Measurements from ENCODE around the gene SLC2A1.

The SLC2A1 gene

DNA sequence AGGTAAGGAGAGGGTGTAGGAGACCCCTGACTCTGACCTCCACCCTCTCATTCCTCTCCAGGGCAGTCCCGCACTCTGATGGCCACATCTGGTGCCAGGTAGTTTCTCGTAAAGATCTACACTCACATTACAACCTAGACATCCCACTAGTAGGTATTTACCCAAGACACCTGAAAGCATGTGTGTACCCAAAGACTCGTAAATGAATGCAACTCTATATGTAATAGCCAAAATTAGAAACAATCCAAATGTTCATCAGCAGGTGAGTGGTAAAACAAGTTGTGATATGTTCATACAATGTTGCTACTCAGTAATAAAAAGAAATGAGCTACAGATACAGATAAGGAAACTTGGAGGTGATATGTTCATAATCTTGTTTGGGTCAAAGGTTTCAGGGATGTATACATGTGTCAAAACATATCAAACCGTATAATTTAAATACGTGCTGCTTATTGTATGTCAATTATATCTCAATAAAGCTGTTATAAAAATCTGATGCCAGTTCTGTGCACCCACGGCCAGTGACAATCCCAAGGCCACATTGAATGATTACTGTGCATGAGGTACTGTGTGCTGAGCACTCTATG lies 37.8 kb upstream of the SLC2A1 start:
- Histone ChIP-seq H3K27ac (ENCODE audit: low read length) (no peak overlapping the region), H3K36me3 (ENCODE audit: insufficient read depth, low read depth, low read length) (no peaks in the 10 kb centered on the region), H3K9ac (ENCODE audit: low read depth, low read length) (no peak overlapping the region), H3K4me3 (ENCODE audit: low read length) (no peak overlapping the region), H3K4me1 (ENCODE audit: insufficient read depth, low read length) (no peaks in the 10 kb centered on the region), H3K27me3 (ENCODE audit: insufficient read depth, low read length) (no peaks in the 10 kb centered on the region), H3K9me3 (ENCODE audit: insufficient read depth, low read depth, low read length) (no peaks in the 10 kb centered on the region)

DNA sequence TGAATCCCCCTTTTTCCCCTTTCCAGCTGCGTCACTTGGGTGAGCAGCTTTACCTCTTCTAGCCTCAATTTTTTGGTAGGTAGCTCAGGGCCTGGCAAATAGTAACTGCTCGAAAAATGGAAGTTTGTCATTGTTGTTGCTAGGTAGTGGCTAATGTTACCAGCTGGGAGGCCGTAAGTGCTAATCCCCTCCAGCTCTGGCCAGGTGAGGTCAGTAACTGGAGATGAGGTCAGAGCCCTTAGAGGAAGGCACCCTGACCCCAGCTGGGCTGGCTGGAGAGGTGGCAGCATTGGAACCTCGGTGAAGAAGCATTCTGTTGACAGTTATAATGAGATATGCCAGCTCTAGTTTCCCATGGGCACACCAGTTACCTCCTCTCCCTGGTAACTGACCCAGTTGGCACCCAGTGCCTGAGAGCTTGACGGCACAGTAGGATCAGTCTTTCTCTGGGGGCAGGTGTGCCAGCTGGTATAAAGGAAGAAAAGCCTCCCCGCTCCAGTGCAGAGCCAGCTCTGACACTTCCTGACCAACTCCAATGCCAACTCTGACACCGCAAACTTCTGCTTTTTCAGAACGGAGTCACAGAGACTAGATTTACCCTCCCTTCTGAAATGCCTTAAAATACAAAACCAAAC lies 35.0 kb upstream of the SLC2A1 start:
- H3K36me3 ChIP-seq (ENCODE audit: insufficient read depth, low read depth, low read length) = no peaks in the 10 kb centered on the region
- H3K9ac ChIP-seq (ENCODE audit: low read depth, low read length) = peak overlapping the region; percentile 21; the same call in 1 of the 2 replicates
- H3K27me3 ChIP-seq (ENCODE audit: insufficient read depth, low read length) = no peaks in the 10 kb centered on the region
- H3K4me1 ChIP-seq (ENCODE audit: insufficient read depth, low read length) = no peaks in the 10 kb centered on the region
- no peaks in the 10 kb centered on the region for H3K9me3 ChIP-seq (ENCODE audit: insufficient read depth, low read depth, low read length)
- H3K27ac ChIP-seq (ENCODE audit: low read length) = no peak overlapping the region
- no peak overlapping the region for H3K4me3 ChIP-seq (ENCODE audit: low read length)

DNA sequence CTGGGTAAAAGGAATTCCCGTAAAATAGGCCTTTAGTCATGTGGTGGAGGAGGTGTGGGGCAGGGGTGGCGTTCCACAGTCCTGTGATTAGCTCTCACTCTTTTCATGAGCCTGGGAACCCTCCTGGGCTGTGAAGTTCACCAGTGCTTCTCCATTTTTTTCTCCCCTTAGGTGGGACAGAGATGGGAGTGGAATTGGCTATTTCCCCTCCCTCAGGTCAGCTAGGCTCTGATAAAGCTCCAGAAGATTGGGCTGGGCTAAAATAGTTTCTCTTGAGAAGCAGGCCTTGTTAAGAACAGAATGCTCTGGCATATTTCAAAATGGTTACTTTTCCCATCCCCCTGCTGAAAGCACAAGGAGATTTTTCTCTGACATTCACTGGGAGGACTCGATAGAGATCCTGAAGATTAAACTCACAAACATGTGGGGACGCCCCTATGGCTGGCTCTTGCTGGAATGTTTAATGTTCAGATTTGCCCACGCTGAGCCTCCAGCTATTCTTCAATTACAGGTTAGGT lies 33.4 kb upstream of the SLC2A1 start:
- no peaks in the 10 kb centered on the region for H3K27me3 ChIP-seq (ENCODE audit: insufficient read depth, low read length)
- H3K9ac ChIP-seq (ENCODE audit: low read depth, low read length) = no peak overlapping the region

DNA sequence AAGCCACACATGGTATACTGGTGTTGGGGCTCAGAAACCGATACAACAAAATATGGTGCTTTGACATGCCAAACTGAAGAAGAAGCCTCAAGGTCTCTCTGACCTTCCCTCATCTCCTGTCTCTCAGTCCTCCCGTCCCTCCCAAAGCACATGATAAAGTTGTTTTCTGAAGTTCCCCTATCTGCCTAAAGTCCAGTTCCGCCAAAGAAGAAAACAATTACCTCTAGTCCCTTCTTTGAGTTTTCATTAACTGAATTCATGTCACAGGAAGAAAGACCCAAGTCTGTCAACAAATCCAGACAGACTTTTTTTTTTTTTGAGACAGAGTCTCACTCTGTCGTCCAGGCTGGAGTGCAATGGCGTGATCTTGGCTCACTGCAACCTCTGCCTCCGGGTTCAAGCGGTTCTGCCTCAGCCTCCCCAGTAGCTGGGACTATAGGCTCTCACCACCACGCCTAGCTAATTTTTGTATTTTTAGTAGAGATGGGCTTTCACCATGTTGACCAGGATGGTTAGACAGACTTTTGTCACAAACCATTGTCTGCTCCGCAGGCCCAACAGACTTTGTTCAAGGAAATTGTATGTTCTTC lies 32.2 kb upstream of the SLC2A1 start:
- Histone ChIP-seq H3K4me1 (ENCODE audit: insufficient read depth, low read length) (no peaks in the 10 kb centered on the region), H3K27ac (ENCODE audit: low read length) (no peak overlapping the region), H3K36me3 (ENCODE audit: insufficient read depth, low read depth, low read length) (no peaks in the 10 kb centered on the region), H3K27me3 (ENCODE audit: insufficient read depth, low read length) (no peaks in the 10 kb centered on the region), H3K9ac (ENCODE audit: low read depth, low read length) (no peak overlapping the region), H3K9me3 (ENCODE audit: insufficient read depth, low read depth, low read length) (no peaks in the 10 kb centered on the region), H3K4me3 (ENCODE audit: low read length) (no peak overlapping the region)

More for the DNA sequence above, 33.4 kb upstream of the SLC2A1 start:
- Histone ChIP-seq H3K4me3 (ENCODE audit: low read length) (no peak overlapping the region), H3K27ac (ENCODE audit: low read length) (no peak overlapping the region), H3K9me3 (ENCODE audit: insufficient read depth, low read depth, low read length) (no peaks in the 10 kb centered on the region), H3K4me1 (ENCODE audit: insufficient read depth, low read length) (no peaks in the 10 kb centered on the region), H3K36me3 (ENCODE audit: insufficient read depth, low read depth, low read length) (no peaks in the 10 kb centered on the region)

DNA sequence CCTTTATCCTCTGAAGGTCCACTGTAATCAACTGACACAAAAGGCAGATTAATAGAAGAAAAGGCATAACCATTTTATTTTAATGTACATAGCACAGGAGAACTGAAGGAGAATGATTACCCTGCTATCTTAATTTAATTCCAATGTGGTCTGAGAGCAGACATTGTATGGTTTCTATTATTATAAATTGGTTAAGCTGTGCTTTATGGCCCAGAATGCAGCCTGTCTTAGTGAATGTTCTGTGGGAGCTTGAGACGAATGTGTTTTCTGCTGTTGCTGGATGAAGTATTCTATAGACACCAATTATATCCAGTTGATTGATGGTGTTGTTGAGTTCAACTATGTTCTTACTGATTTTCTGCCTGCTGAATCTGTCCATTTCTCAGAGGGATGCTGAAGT lies 25.0 kb upstream of the SLC2A1 start:
- no peak overlapping the region for H3K27ac ChIP-seq (ENCODE audit: low read length)
- no peak overlapping the region for H3K9ac ChIP-seq (ENCODE audit: low read depth, low read length)
- H3K36me3 ChIP-seq (ENCODE audit: insufficient read depth, low read depth, low read length) = peaks cover 20% of the 10 kb centered on the region
- H3K27me3 ChIP-seq (ENCODE audit: insufficient read depth, low read length) = no peaks in the 10 kb centered on the region
- no peak overlapping the region for H3K4me3 ChIP-seq (ENCODE audit: low read length)
- peaks cover 4% of the 10 kb centered on the region for H3K4me1 ChIP-seq (ENCODE audit: insufficient read depth, low read length)
- H3K9me3 ChIP-seq (ENCODE audit: insufficient read depth, low read depth, low read length) = no peaks in the 10 kb centered on the region

DNA sequence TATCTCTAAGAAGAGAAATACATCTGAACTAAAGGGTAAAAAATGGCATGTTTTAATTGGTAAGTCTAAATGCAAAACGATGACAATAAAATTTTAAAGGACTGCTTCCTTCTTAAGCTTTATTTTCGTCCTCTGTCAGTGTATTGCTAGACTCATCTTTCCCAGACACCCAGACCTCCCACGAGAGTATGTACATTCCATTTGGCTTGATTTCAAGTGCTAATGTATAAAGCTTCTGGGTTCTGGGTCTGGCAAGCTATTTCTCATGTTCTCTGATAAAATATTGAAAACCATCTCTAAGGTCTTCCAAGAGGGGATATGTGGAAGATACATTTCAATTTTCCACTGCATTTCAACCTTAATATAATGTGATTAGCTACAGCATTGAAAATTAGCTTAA lies 24.6 kb upstream of the SLC2A1 start:
- no peaks in the 10 kb centered on the region for H3K27me3 ChIP-seq (ENCODE audit: insufficient read depth, low read length)
- H3K36me3 ChIP-seq (ENCODE audit: insufficient read depth, low read depth, low read length) = peaks cover 20% of the 10 kb centered on the region
- peaks cover 5% of the 10 kb centered on the region for H3K4me1 ChIP-seq (ENCODE audit: insufficient read depth, low read length)
- H3K9ac ChIP-seq (ENCODE audit: low read depth, low read length) = no peak overlapping the region
- H3K27ac ChIP-seq (ENCODE audit: low read length) = no peak overlapping the region
- H3K9me3 ChIP-seq (ENCODE audit: insufficient read depth, low read depth, low read length) = no peaks in the 10 kb centered on the region
- no peak overlapping the region for H3K4me3 ChIP-seq (ENCODE audit: low read length)

DNA sequence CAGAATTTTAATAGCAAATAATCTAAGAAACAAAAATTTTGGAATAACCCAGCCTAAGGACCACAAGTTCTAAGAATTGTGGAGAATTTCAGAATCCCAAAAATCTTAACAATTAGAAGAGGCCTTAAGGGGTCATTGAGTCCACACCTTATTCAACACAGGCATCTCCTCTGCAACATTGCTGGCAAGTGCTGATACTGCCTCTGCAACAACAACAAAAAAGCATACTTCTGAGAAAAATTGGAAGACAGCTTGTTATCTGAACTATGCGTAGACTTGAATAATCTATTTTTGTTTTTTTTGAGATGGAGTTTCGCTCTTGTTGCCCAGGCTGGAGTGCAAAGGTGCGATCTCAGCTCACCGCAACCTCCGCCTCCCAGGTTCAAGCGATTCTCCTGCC lies 24.0 kb upstream of the SLC2A1 start:
- Histone ChIP-seq H3K36me3 (ENCODE audit: insufficient read depth, low read depth, low read length) (peaks cover 24% of the 10 kb centered on the region), H3K4me3 (ENCODE audit: low read length) (no peak overlapping the region), H3K9ac (ENCODE audit: low read depth, low read length) (no peak overlapping the region), H3K27ac (ENCODE audit: low read length) (no peak overlapping the region), H3K27me3 (ENCODE audit: insufficient read depth, low read length) (no peaks in the 10 kb centered on the region), H3K4me1 (ENCODE audit: insufficient read depth, low read length) (peaks cover 5% of the 10 kb centered on the region), H3K9me3 (ENCODE audit: insufficient read depth, low read depth, low read length) (no peaks in the 10 kb centered on the region)

DNA sequence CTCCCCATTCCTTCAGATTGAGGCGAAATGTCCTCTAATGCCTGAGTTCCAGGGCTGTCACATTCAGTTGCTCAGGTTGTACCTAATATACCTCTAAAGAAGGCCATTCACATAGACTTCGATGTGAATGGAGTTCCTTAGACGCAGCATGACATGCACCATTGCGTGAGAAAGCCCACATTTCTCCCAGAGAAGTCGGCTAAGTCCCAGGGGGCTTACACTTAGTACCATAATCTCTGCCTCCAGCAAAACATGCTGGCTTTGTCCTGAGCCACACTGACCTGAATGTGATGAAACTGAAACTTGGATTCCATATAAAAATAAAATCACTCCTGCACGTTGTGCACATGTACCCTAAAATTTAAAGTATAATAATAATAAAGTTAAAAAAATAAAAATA lies 23.2 kb upstream of the SLC2A1 start:
- Histone ChIP-seq H3K27ac (ENCODE audit: low read length) (no peak overlapping the region), H3K4me3 (ENCODE audit: low read length) (no peak overlapping the region), H3K36me3 (ENCODE audit: insufficient read depth, low read depth, low read length) (peaks cover 27% of the 10 kb centered on the region), H3K9me3 (ENCODE audit: insufficient read depth, low read depth, low read length) (no peaks in the 10 kb centered on the region), H3K4me1 (ENCODE audit: insufficient read depth, low read length) (peaks cover 5% of the 10 kb centered on the region), H3K27me3 (ENCODE audit: insufficient read depth, low read length) (no peaks in the 10 kb centered on the region), H3K9ac (ENCODE audit: low read depth, low read length) (no peak overlapping the region)

DNA sequence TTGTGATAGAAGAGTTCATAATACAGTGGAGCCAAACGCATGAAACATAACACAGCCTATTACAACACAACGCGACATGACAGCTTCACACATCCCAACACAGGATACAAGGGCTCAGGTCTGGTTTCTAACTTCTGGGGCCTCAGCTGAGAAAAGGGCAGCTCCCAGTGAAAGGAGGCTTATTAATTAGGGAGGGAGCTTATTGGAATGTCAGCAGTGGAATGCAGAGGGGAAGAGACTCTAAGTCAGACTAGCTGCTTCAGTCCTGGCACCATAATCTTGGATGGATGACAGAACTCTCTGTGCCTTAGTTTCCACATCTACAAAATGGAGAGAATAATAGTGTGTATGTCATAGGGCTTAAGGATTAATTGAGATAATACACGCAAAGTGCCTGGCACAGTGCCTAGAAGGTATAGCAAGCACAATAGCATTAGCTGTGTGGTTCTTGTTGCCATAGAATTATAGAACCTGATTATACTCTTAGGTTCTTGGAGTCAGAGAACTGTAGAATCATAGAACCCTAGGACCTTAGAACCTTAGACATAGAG lies 22.7 kb upstream of the SLC2A1 start:
- Histone ChIP-seq H3K27ac (ENCODE audit: low read length) (no peak overlapping the region), H3K9me3 (ENCODE audit: insufficient read depth, low read depth, low read length) (no peaks in the 10 kb centered on the region), H3K4me1 (ENCODE audit: insufficient read depth, low read length) (peaks cover 5% of the 10 kb centered on the region), H3K9ac (ENCODE audit: low read depth, low read length) (no peak overlapping the region), H3K36me3 (ENCODE audit: insufficient read depth, low read depth, low read length) (peaks cover 32% of the 10 kb centered on the region), H3K4me3 (ENCODE audit: low read length) (no peak overlapping the region), H3K27me3 (ENCODE audit: insufficient read depth, low read length) (no peaks in the 10 kb centered on the region)

DNA sequence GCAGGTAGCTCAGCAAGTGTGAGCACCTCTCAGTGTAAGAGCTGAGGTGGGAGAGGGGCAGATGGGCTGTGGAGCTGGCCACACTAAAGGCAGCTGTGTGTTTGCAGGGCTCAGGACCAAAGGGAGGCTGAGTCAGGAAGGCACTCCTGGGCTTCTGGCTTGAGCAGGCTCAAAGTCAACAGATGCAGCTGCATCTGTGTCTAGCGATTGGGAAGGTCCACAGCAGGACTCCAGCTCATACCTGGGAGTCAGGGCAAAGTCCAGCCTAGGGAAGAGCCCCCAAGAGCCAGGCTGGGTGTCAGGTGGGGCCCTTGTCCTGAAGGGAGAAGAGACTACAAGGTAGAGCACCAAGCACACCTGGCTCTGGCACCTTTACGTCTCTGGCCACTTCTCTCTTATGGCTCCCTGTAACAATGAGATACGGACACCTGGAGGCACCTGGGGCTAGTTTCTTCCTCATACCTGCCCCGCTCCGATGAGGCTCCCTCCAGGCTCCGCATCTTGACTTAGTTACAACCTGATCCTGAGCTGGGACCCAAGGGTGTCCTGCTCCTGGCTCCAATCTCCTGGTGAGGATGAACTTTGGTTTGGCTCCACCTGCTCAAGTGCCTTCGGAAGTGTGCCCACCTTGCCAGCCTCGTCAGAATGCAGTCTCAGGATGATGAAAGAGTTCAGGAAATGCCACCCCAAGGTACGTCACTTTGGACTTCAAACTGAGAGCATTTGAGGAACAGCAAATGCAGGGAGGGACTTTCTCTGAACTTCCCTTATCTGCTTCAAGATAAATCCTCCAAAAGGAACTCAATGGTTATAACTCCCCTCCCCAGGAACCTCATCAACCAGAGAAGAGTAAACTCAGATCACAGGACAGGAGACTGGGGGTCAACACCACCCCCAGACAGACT lies 21.5 kb upstream of the SLC2A1 start:
- Histone ChIP-seq H3K36me3 (ENCODE audit: insufficient read depth, low read depth, low read length) (peaks cover 40% of the 10 kb centered on the region), H3K27ac (ENCODE audit: low read length) (no peak overlapping the region), H3K9ac (ENCODE audit: low read depth, low read length) (no peak overlapping the region), H3K9me3 (ENCODE audit: insufficient read depth, low read depth, low read length) (no peaks in the 10 kb centered on the region), H3K4me3 (ENCODE audit: low read length) (no peak overlapping the region), H3K4me1 (ENCODE audit: insufficient read depth, low read length) (peaks cover 5% of the 10 kb centered on the region), H3K27me3 (ENCODE audit: insufficient read depth, low read length) (no peaks in the 10 kb centered on the region)

DNA sequence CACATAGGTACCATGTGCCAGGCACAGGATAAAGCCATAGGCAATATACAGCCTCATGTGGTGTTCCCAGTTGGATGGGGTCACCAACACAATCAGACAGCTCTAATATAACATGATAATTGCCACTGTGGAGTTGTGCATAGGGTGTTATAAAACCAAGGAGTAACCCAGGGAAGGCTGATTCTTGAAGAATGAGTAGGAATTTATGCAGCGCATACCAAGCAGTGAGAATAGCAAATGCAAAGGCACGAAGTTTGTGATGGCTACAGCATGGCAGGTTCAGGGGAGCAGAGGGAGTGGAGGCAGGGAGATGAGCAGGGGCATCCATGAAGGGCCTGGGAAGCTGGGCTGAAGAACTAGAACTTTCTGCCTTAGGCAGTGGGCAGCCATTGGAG lies 20.4 kb upstream of the SLC2A1 start:
- peaks cover 51% of the 10 kb centered on the region for H3K36me3 ChIP-seq (ENCODE audit: insufficient read depth, low read depth, low read length)
- H3K9me3 ChIP-seq (ENCODE audit: insufficient read depth, low read depth, low read length) = no peaks in the 10 kb centered on the region
- H3K4me3 ChIP-seq (ENCODE audit: low read length) = no peak overlapping the region
- H3K4me1 ChIP-seq (ENCODE audit: insufficient read depth, low read length) = peaks cover 5% of the 10 kb centered on the region
- no peak overlapping the region for H3K27ac ChIP-seq (ENCODE audit: low read length)
- H3K9ac ChIP-seq (ENCODE audit: low read depth, low read length) = no peak overlapping the region
- no peaks in the 10 kb centered on the region for H3K27me3 ChIP-seq (ENCODE audit: insufficient read depth, low read length)
